Measurements from ENCODE around the gene SUN5.

Gene SUN5

DNA sequence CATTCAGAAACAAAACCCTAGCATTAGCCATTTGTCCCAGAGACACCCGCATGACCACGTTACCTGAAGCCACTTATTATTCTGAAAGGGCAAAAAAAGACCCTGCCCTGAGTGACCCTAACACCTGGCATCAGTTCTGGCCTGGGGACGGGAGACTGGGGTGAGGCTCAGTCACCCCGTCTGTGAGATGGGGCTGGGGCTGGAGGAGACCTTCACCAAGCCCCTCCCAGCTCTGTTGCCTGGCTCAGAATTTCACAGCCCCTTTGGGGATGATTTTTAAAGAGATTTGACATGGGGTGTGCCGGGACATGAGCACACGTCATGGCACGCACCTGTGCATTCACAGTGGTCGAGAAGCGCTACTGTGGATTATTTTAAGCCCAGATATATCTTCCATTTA is 25.8 kb upstream of the SUN5 start:
- TF ChIP-seq, protein P1, sequence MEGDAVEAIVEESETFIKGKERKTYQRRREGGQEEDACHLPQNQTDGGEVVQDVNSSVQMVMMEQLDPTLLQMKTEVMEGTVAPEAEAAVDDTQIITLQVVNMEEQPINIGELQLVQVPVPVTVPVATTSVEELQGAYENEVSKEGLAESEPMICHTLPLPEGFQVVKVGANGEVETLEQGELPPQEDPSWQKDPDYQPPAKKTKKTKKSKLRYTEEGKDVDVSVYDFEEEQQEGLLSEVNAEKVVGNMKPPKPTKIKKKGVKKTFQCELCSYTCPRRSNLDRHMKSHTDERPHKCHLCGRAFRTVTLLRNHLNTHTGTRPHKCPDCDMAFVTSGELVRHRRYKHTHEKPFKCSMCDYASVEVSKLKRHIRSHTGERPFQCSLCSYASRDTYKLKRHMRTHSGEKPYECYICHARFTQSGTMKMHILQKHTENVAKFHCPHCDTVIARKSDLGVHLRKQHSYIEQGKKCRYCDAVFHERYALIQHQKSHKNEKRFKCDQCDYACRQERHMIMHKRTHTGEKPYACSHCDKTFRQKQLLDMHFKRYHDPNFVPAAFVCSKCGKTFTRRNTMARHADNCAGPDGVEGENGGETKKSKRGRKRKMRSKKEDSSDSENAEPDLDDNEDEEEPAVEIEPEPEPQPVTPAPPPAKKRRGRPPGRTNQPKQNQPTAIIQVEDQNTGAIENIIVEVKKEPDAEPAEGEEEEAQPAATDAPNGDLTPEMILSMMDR (IDR thresholded peaks at IDR 0.05): no peak

DNA sequence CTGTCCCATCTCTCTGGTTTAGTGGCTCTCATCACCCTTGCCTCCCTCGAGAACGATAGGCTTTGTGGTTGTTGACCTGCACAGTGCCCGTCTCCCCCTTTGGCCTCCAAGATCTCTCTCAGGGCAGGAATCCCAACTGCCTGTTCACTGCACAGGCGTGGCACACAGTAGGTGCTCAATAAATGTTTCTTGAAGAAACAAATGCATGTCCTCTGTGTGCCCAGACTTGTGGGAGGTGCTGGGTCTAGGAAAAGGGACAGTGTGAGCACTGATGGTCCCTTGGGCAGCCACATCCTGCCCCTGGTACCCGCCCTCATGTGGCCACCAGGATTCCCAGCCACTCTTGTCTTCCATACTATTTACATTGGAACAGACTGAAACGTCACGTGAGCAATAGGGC is 24.6 kb upstream of the SUN5 start:
- TF ChIP-seq, protein P1 (IDR thresholded peaks at IDR 0.05): no peak

DNA sequence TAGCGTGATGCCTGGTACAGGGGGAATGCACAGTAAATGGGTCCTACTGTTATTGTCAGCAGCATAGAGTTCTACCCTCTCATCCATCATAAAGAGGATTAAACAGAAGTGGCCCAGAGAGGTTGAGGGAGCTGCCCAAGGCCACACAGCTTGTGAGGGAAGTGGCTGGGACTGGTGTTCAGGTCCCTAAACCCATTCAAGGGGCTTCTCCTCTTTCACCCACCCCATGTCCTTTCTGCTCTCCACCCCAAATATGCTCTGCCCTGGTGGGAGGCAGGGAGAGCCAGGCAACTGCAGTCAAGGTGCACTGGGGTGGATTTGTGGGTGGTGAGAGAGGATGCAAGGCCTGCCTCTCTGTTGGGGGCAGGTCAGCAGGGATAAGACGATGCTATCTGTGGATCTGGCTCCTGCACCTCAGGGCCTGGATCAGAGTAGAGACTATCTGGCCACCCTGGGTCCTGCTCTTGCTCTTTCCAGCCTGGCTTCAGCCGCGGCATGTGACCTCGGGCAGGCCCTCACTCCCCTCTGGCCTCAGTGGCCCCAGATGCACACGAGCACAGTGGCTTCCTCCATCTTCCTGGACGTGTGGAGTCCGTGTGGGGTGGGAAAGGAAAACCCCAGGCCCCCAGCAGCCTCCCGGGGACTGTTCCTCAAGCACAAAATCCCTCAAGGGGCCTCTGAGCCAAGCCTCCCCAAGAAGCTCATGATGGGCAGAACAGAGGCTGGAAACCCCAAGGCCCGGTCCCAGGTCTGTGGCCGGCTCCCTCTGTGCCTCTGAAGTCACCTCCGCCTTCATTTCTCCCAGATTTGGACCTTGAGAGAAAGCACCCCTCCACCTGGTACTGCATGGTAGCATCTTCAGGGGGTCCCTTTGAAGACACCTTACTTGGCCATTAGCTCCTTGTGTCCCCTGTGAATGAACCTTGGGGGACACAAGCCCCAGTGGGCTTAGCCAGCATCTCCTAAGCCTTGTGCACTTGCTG is 23.8 kb upstream of the SUN5 start:
- TF ChIP-seq, protein P1 (IDR thresholded peaks at IDR 0.05): no peak

DNA sequence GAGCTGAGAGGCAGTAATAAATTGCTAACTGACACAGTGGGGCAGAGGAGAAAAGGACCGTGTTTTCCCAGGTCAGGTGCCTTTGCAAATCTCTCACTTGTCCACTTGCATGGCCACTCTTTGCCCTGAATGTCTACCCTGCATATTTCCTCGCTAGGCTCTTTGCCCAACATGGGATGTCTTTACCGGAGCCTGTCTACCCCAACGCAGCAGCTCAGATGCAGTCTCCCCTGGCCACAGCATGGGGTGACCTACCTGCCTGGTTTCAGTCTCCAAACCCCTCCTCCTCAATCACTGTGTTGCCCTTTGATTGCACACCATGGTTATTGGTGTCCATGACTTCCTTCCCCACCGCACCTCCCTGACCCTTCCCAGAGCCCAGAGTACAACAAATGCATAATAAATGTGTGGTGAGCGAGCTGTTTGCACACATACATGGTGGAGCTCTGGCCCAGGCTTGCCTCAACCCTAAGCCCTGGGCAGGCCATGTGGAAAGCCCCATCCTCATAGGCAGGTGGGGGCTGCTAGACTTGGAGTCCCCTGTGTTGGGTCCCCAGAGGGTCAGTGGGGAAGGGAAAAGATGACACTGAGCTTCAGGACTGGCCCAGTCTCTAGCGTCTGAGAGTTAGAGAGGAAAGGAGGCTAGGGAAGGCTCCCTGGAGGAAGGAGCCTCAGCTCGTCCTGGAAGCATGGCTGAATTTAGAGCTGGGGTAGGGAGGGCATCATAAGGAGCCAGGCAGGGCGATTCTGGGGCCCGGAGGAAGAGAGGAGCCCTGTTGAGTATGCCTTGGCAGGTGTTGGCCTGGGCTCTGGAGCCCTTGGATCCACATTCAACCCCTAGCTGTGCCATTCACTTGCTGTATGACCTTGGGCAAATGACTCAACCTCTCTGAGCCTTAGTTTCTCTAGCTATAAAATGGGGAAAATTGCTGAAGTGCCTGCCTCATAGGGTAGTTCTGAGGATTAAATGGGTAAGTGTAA is 22.8 kb upstream of the SUN5 start:
- TF ChIP-seq, protein P1 (IDR thresholded peaks at IDR 0.05): no peak

- TF ChIP-seq, protein P1 (IDR thresholded peaks at IDR 0.05): no peak
These were observed 22.0 kb upstream of the SUN5 start for GRCh38 chr20:33026072-33026778.

DNA sequence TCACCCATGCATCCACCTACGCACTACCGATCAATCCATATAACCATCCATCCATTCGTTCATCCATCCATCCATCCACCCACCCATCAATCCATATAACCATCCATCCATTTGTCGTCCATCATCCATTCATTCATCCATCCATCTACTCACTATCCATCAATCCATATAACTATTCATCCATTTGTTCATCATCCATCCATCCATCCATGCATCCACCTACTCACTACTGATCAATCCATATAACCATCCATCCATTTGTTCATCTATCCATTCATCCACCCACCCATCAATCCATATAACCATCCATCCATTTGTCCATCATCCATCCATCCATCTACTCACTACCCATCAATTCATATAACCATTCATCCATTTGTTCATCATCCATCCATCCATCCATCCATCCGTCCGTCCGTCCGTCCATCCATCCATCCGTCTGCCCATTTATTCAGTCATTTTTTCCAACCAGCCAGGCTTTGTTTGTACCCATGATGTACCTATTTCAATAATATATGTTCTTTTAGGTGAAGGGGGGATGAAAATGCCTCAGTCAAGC is 21.2 kb upstream of the SUN5 start:
- TF ChIP-seq, protein P1 (IDR thresholded peaks at IDR 0.05): no peak
